Limb (tissue), 2 donors: ENCODE results near the gene RAPGEF2.
"Not testable (repeated sequence)": the region's sequence is repeated elsewhere in the genome, so short reads cannot be mapped to it uniquely, and the experiment has no call there.

Experiments used
- DNase-seq, 2 donors: peaks; one replicate each; pipeline ENCODE4 v3.0.0-alpha.2; 2016; ENCODE audit errors: extremely low spot score in 2 of 2

RAPGEF2 gene

GRCh38 chr4:159303435-159303834 lies 200.6 kb downstream of the RAPGEF2 start:
- DNase-seq: no peak

GRCh38 chr4:159305129-159305528 lies 202.2 kb downstream of the RAPGEF2 start:
- no peak for DNase-seq

- no peak for DNase-seq
Observed at GRCh38 chr4:159307929-159308328, 205.1 kb downstream of the RAPGEF2 start.

GRCh38 chr4:159308566-159309340 lies 205.9 kb downstream of the RAPGEF2 start:
- DNase-seq: no peak

GRCh38 chr4:159312236-159312635 lies 209.4 kb downstream of the RAPGEF2 start:
- no peak for DNase-seq

GRCh38 chr4:159315879-159316278 lies 213.0 kb downstream of the RAPGEF2 start:
- not testable (repeated sequence) for DNase-seq

GRCh38 chr4:159317203-159317602 lies 214.3 kb downstream of the RAPGEF2 start:
- DNase-seq: no peak

- DNase-seq: no peak
Observed at GRCh38 chr4:159319027-159319426, 216.1 kb downstream of the RAPGEF2 start.

GRCh38 chr4:159326480-159326879 lies 223.6 kb downstream of the RAPGEF2 start:
- no peak for DNase-seq

- no peak for DNase-seq
Observed at GRCh38 chr4:159328766-159329165, 225.9 kb downstream of the RAPGEF2 start.

- no peak for DNase-seq
Observed at GRCh38 chr4:159334461-159334860, 231.6 kb downstream of the RAPGEF2 start.

- DNase-seq: no peak
Observed at GRCh38 chr4:159337041-159337440, 234.2 kb downstream of the RAPGEF2 start.

- DNase-seq: no peak
Observed at GRCh38 chr4:159341522-159341921, 238.6 kb downstream of the RAPGEF2 start.

GRCh38 chr4:159342374-159342773 lies 239.5 kb downstream of the RAPGEF2 start:
- DNase-seq: no peak

GRCh38 chr4:159343116-159343515 lies 240.2 kb downstream of the RAPGEF2 start:
- DNase-seq: no peak

GRCh38 chr4:159344877-159345276 lies 242.0 kb downstream of the RAPGEF2 start:
- no peak for DNase-seq

GRCh38 chr4:159346681-159347080 lies 243.8 kb downstream of the RAPGEF2 start:
- no peak for DNase-seq

GRCh38 chr4:159347813-159348212 lies 244.9 kb downstream of the RAPGEF2 start:
- no peak for DNase-seq

- no peak for DNase-seq
Observed at GRCh38 chr4:159349332-159349731, 246.5 kb downstream of the RAPGEF2 start.

GRCh38 chr4:159352609-159353008 lies 249.7 kb downstream of the RAPGEF2 start:
- no peak for DNase-seq

- DNase-seq: no peak
Observed at GRCh38 chr4:159353422-159354116, 250.7 kb downstream of the RAPGEF2 start.

- DNase-seq: no peak
Observed at GRCh38 chr4:159355466-159355865, 252.6 kb downstream of the RAPGEF2 start.

GRCh38 chr4:159357350-159357749 lies 254.5 kb downstream of the RAPGEF2 start:
- DNase-seq: no peak
